HuH-7.5 (cell line): ENCODE data around the gene M6PR.
"Not testable (repeated sequence)": the region's sequence is repeated elsewhere in the genome, so short reads cannot be mapped to it uniquely, and the experiment has no call there.

Experiments used
- DNase-seq: peaks from one replicate; pipeline ENCODE4 v3.0.0; 2011; ENCODE audit warnings: low spot score

The M6PR gene

GRCh38 chr12:8912914-8913313 lies 36.5 kb downstream of the M6PR start:
- peak; percentile 14 for DNase-seq

- no peak for DNase-seq
These were observed 37.7 kb downstream of the M6PR start for GRCh38 chr12:8911606-8912268.

- DNase-seq: no peak
These were observed 39.7 kb downstream of the M6PR start for GRCh38 chr12:8909752-8910151.

GRCh38 chr12:8907513-8907912 lies 41.9 kb downstream of the M6PR start:
- no peak for DNase-seq

GRCh38 chr12:8906266-8907180 lies 42.9 kb downstream of the M6PR start:
- no peak for DNase-seq

- DNase-seq: no peak
These were observed 43.9 kb downstream of the M6PR start for GRCh38 chr12:8905546-8905945.

GRCh38 chr12:8904665-8905064 lies 44.8 kb downstream of the M6PR start:
- no peak for DNase-seq

- no peak for DNase-seq
These were observed 45.8 kb downstream of the M6PR start for GRCh38 chr12:8903646-8904045.

GRCh38 chr12:8902703-8903102 lies 46.7 kb downstream of the M6PR start:
- not testable (repeated sequence) for DNase-seq

GRCh38 chr12:8899830-8900229 lies 49.6 kb downstream of the M6PR start:
- DNase-seq: no peak

GRCh38 chr12:8897081-8897480 lies 52.4 kb downstream of the M6PR start:
- no peak for DNase-seq

GRCh38 chr12:8894986-8895385 lies 54.5 kb downstream of the M6PR start:
- no peak for DNase-seq

- no peak for DNase-seq
These were observed 55.1 kb downstream of the M6PR start for GRCh38 chr12:8894378-8894777.

GRCh38 chr12:8891976-8892375 lies 57.5 kb downstream of the M6PR start:
- DNase-seq: no peak
